B cell (primary cell): Measurements from ENCODE around the gene PTGDR2. TPM values are rescaled to one million over a fixed set of nuclear protein-coding genes. Genes with fewer than 3 reads are reported as not detected.

Experiments used
- ATAC-seq: fragments of 200-7000 bp; cut with Tn5 transposase; one replicate; pipeline ENCODE4 v1.10.0; 2021; ENCODE audit warnings: low read depth, mild to moderate bottlenecking, moderate number of reproducible peaks, moderate library complexity
- CTCF ChIA-PET: fragments of 350-600 bp; sonication (Branson Sonifier 250); formaldehyde crosslinking; loops from one replicate; lab custom pipeline; 2021; ENCODE audit warnings: antibody characterized with exemption, inconsistent platforms; lab: Charles Lee
- POLR2A ChIA-PET: fragments of 350-600 bp; sonication (Branson Sonifier 250); formaldehyde crosslinking; loops from one replicate; lab custom pipeline; 2021; ENCODE audit warnings: antibody characterized with exemption; lab: Charles Lee
- DNase-seq: peaks from one replicate; pipeline ENCODE4 v3.0.0; 2013
- H2AFZ ChIP-seq: 2 replicates; pipeline ENCODE4 v1.6.1; 2012; ENCODE audit warnings: mild to moderate bottlenecking, low read depth, low read length; ENCODE audit not compliant: insufficient read depth, poor library complexity, severe bottlenecking
- H3K27ac ChIP-seq, 2 donors: 1 replicate in 1 of 2; 2 replicates in 1 of 2; pipeline ENCODE4 v1.5.1; 2012 to 2013; ENCODE audit warnings: low read length in 2 of 2, mild to moderate bottlenecking in 2 of 2, moderate library complexity in 1 of 2
- H3K27me3 ChIP-seq, 4 experiments: fragments of 200-600 bp in 1 of 4; sonication (generic) in 1 of 4; replicated peaks in 1 of 4; 1 replicate in 2 of 4; 2 replicates in 2 of 4; pipeline versions ENCODE4 v1.6.1 to v1.7.0; 2013 to 2016; ENCODE audit warnings: low read length in 3 of 4, mild to moderate bottlenecking in 2 of 4, mixed read lengths in 1 of 4, moderate library complexity in 1 of 4; ENCODE audit not compliant: insufficient read depth in 4 of 4, control insufficient read depth in 3 of 4; ENCODE audit errors: control extremely low read depth in 1 of 4
- H3K36me3 ChIP-seq, 2 experiments: replicated peaks in 1 of 2; 1 replicate in 1 of 2; 2 replicates in 1 of 2; pipeline versions ENCODE4 v1.6.1 to v1.7.1; 2013; ENCODE audit warnings: low read length in 1 of 2; ENCODE audit not compliant: insufficient read depth in 2 of 2, control insufficient read depth in 1 of 2; ENCODE audit errors: control extremely low read depth in 1 of 2, extremely low read depth in 1 of 2
- H3K4me1 ChIP-seq, 2 donors: fragments of 200-600 bp in 1 of 2; sonication (generic) in 1 of 2; 1 replicate in 1 of 2; 2 replicates in 1 of 2; pipeline versions ENCODE4 v1.5.1 to v1.6.1; 2013 to 2017; ENCODE audit warnings: low read length in 2 of 2; ENCODE audit not compliant: control insufficient read depth in 2 of 2, insufficient read depth in 2 of 2
- H3K4me2 ChIP-seq: replicated peaks from 2 replicates; pipeline ENCODE3; 2012; ENCODE audit warnings: mild to moderate bottlenecking, low read depth, low read length; ENCODE audit not compliant: poor library complexity, severe bottlenecking
- H3K4me3 ChIP-seq, 5 experiments: fragments of 200-600 bp in 1 of 5; sonication (generic) in 1 of 5; 1 replicate in 3 of 5; 2 replicates in 2 of 5; pipeline versions ENCODE4 v1.5.1 to v1.7.0; 2011 to 2016; ENCODE audit warnings: low read length in 4 of 5, mild to moderate bottlenecking in 4 of 5, low read depth in 2 of 5, control low read depth in 1 of 5, moderate library complexity in 1 of 5; ENCODE audit not compliant: insufficient read depth in 1 of 5; ENCODE audit errors: control extremely low read depth in 1 of 5, extremely low read depth in 1 of 5
- H3K79me2 ChIP-seq: fragments of 200-600 bp; sonication (generic); one replicate; pipeline ENCODE4 v1.6.0; 2016; ENCODE audit warnings: low read length; ENCODE audit not compliant: control insufficient read depth, insufficient read depth
- H3K9ac ChIP-seq: fragments of 200-600 bp; sonication (generic); 2 replicates; pipeline ENCODE4 v1.6.1; 2017; ENCODE audit warnings: mild to moderate bottlenecking, low read length, moderate library complexity
- H3K9me3 ChIP-seq, 3 donors: one replicate each; pipeline versions ENCODE4 v1.6.1 to v1.7.1; 2013; ENCODE audit warnings: low read length in 2 of 3; ENCODE audit not compliant: control insufficient read depth in 2 of 3, insufficient read depth in 1 of 3; ENCODE audit errors: control extremely low read depth in 1 of 3
- H4K20me1 ChIP-seq: 2 replicates; pipeline ENCODE4 v1.6.0; 2012; ENCODE audit warnings: mild to moderate bottlenecking, low read length; ENCODE audit not compliant: insufficient read depth, control insufficient read depth, poor library complexity, severe bottlenecking
- H3K27ac Mint-ChIP-seq: one replicate; pipeline ENCODE4 v1.8.0; 2021; ENCODE audit warnings: mixed read lengths
- H3K27me3 Mint-ChIP-seq: one replicate; pipeline ENCODE4 v1.8.0; 2021; ENCODE audit warnings: mixed read lengths
- H3K4me1 Mint-ChIP-seq: one replicate; pipeline ENCODE4 v1.8.0; 2021; ENCODE audit warnings: mixed read lengths
- H3K4me3 Mint-ChIP-seq: one replicate; pipeline ENCODE4 v1.8.0; 2021; ENCODE audit warnings: mixed read lengths
- H3K9me3 Mint-ChIP-seq: one replicate; pipeline ENCODE4 v1.8.0; 2022; ENCODE audit warnings: mixed read lengths; ENCODE audit not compliant: insufficient read depth
- CTCF ChIP-seq: fragments of 200-600 bp; IDR thresholded peaks from one replicate; pipeline ENCODE4 v1.8.0; 2022; ENCODE audit warnings: antibody characterized with exemption, mild to moderate bottlenecking
- EZH2 ChIP-seq: IDR thresholded peaks from 2 replicates; pipeline ENCODE4 v1.6.1; 2012; ENCODE audit warnings: borderline replicate concordance, low read depth, mild to moderate bottlenecking, moderate library complexity, low read length; ENCODE audit not compliant: insufficient read depth, poor library complexity, severe bottlenecking
- WGBS: methylation state at CpG from one replicate; pipeline ENCODE4 v1.1.5; 2013; ENCODE audit warnings: missing lambda C conversion rate; ENCODE audit not compliant: insufficient coverage; 5-methylcytosine and 5-hydroxymethylcytosine counted together
- intact Hi-C: fragments of 100-400 bp; cut with micrococcal nuclease; formaldehyde crosslinking; loops from one replicate; pipeline ENCODE4 v1.10.0; 2022
- polyA plus RNA-seq: library from polyadenylated mRNA; depleted of rRNA; stranded (reverse); fragments of >200 nt; gene quantifications from 2 replicates; pipeline ENCODE4 v1.2.3, GENCODE V29; 2012
- total RNA-seq, 2 donors: library from RNA; stranded (reverse); fragments of 120-200 nt in 1 of 2; gene quantifications; 1 replicate in 1 of 2; 2 replicates in 1 of 2; pipeline versions ENCODE4 v1.2.3 to v1.2.4, GENCODE V29; 2013 to 2022

Gene PTGDR2
- total and polyA plus RNA-seq, 2 donors (not counting 1 experiment from before 2014, with no cell fraction given), result 0.03 TPM; not detected in 1

- Mint-ChIP-seq H3K27ac (no peak overlapping the region), H3K4me1 (no peaks in the 10 kb centered on the region), H3K9me3 (no peaks in the 10 kb centered on the region), H3K27me3 (no peaks in the 10 kb centered on the region), H3K4me3 (no peak overlapping the region)
- TF ChIP-seq EZH2, result no peak
- TF ChIP-seq CTCF, result no peak
- H4K20me1 ChIP-seq, result no peaks in the 10 kb centered on the region
- H3K36me3 ChIP-seq, result no peaks in the 10 kb centered on the region
- CTCF ChIA-PET, result interaction anchor here (0.6 kb wide), 1 partner anchor 84 kb away, joined by 3 read pairs; no protein-coding TSS in a partner anchor
- ATAC-seq, result no peak
- no peak overlapping the region for H2AFZ ChIP-seq
- intact Hi-C loops, result no loop called here
- H3K79me2 ChIP-seq, result no peaks in the 10 kb centered on the region
- no peak overlapping the region for H3K4me2 ChIP-seq
- H3K9ac ChIP-seq, result no peak overlapping the region
- no peak overlapping the region for H3K27ac ChIP-seq
- H3K27me3 ChIP-seq, result no peaks in the 10 kb centered on the region
- POLR2A ChIA-PET, result no interaction called here
- H3K4me1 ChIP-seq, result no peaks in the 10 kb centered on the region
- H3K9me3 ChIP-seq, result no peaks in the 10 kb centered on the region
- WGBS, result 88% methylated on average over 2 of the region's 3 CpGs
- DNase-seq, result no peak
- H3K4me3 ChIP-seq, result no peak overlapping the region
Observed at GRCh38 chr11:60870276-60870675, 14.5 kb upstream of the PTGDR2 start.

- no peak overlapping the region for H3K4me2 ChIP-seq
- DNase-seq, result no peak
- no peaks in the 10 kb centered on the region for H3K9me3 ChIP-seq
- H3K4me1 ChIP-seq, result no peaks in the 10 kb centered on the region
- no peak overlapping the region for H3K27ac ChIP-seq
- no peaks in the 10 kb centered on the region for H3K27me3 Mint-ChIP-seq
- no peaks in the 10 kb centered on the region for H3K9me3 Mint-ChIP-seq
- CTCF ChIA-PET, result interaction anchor here (0.8 kb wide), 1 partner anchor 32 kb away, joined by 3 read pairs; no protein-coding TSS in a partner anchor
- no peak overlapping the region for H3K4me3 Mint-ChIP-seq
- no peak overlapping the region for H3K4me3 ChIP-seq
- no peak overlapping the region for H2AFZ ChIP-seq
- TF ChIP-seq CTCF, result no peak
- no peak for TF ChIP-seq EZH2
- POLR2A ChIA-PET, result no interaction called here
- intact Hi-C loops, result no loop called here
- WGBS, result 92% methylated on average over 7 of the region's 7 CpGs
- H3K36me3 ChIP-seq, result no peaks in the 10 kb centered on the region
- no peaks in the 10 kb centered on the region for H4K20me1 ChIP-seq
- no peak overlapping the region for H3K9ac ChIP-seq
- no peak for ATAC-seq
- H3K27ac Mint-ChIP-seq, result no peak overlapping the region
- H3K79me2 ChIP-seq, result no peaks in the 10 kb centered on the region
- no peaks in the 10 kb centered on the region for H3K4me1 Mint-ChIP-seq
- H3K27me3 ChIP-seq, result no peaks in the 10 kb centered on the region
Observed at GRCh38 chr11:60869451-60869825, 13.7 kb upstream of the PTGDR2 start.
